GM23248 (cell line): ENCODE data around the gene FOXRED1. TPM values are rescaled to one million over a fixed set of nuclear protein-coding genes. Genes with fewer than 3 reads are reported as not detected.

Experiments used
- DNase-seq: peaks from one replicate; pipeline ENCODE4 v3.0.0-alpha.2; 2015
- H2AFZ ChIP-seq: fragments of 200-600 bp; sonication (generic); 2 replicates; pipeline ENCODE4 v1.6.1; 2016; ENCODE audit warnings: antibody characterized with exemption
- H3F3A ChIP-seq: fragments of 200-600 bp; sonication (generic); 2 replicates; pipeline ENCODE4 v1.6.1; 2016; ENCODE audit warnings: mild to moderate bottlenecking, antibody characterized with exemption, mixed run types; ENCODE audit not compliant: insufficient read depth
- H3K27ac ChIP-seq: fragments of 200-600 bp; sonication (generic); 2 replicates; pipeline ENCODE4 v1.5.1; 2016; ENCODE audit warnings: mild to moderate bottlenecking
- H3K27me3 ChIP-seq: fragments of 200-600 bp; sonication (generic); replicated peaks from 2 replicates; pipeline ENCODE4 v1.6.1; 2016; ENCODE audit warnings: mild to moderate bottlenecking; ENCODE audit not compliant: insufficient read depth
- H3K36me3 ChIP-seq: fragments of 200-600 bp; sonication (generic); 2 replicates; pipeline ENCODE4 v1.6.1; 2016; ENCODE audit warnings: low read depth, mild to moderate bottlenecking
- H3K4me1 ChIP-seq: fragments of 200-600 bp; sonication (generic); 2 replicates; pipeline ENCODE4 v1.6.1; 2016; ENCODE audit warnings: mild to moderate bottlenecking; ENCODE audit not compliant: insufficient read depth
- H3K4me2 ChIP-seq: fragments of 200-600 bp; sonication (generic); one replicate; pipeline ENCODE4 v1.6.1; 2016; ENCODE audit warnings: mild to moderate bottlenecking; ENCODE audit not compliant: unreplicated experiment
- H3K4me3 ChIP-seq: fragments of 200-600 bp; sonication (generic); 2 replicates; pipeline ENCODE4 v1.5.1; 2016; ENCODE audit warnings: mild to moderate bottlenecking
- H3K79me2 ChIP-seq: fragments of 200-600 bp; sonication (generic); 2 replicates; pipeline ENCODE4 v1.6.1; 2016; ENCODE audit warnings: mild to moderate bottlenecking; ENCODE audit not compliant: insufficient read depth
- H3K9ac ChIP-seq: fragments of 200-600 bp; sonication (generic); 2 replicates; pipeline ENCODE4 v1.6.1; 2016; ENCODE audit warnings: mild to moderate bottlenecking
- H3K9me2 ChIP-seq: fragments of 200-600 bp; sonication (generic); 2 replicates; pipeline ENCODE4 v1.6.1; 2016; ENCODE audit warnings: mixed run types, mild to moderate bottlenecking, moderate library complexity; ENCODE audit not compliant: insufficient read depth
- H3K9me3 ChIP-seq: fragments of 200-600 bp; sonication (generic); one replicate; pipeline ENCODE4 v1.6.1; 2017; ENCODE audit warnings: low read depth
- H4K20me1 ChIP-seq: fragments of 200-600 bp; sonication (generic); 2 replicates; pipeline ENCODE4 v1.6.0; 2016; ENCODE audit not compliant: insufficient read depth
- EZH2 ChIP-seq: fragments of 200-600 bp; sonication (generic); IDR thresholded peaks from 2 replicates; pipeline ENCODE4 v1.6.1; 2018; ENCODE audit warnings: antibody characterized with exemption, mild to moderate bottlenecking; ENCODE audit not compliant: insufficient read depth, poor library complexity, severe bottlenecking
- EZH2phosphoT487 ChIP-seq: fragments of 200-600 bp; sonication (generic); IDR thresholded peaks from 2 replicates; pipeline ENCODE4 v1.6.1; 2018; ENCODE audit warnings: antibody characterized with exemption, moderate library complexity, mild to moderate bottlenecking, low read depth; ENCODE audit not compliant: insufficient read depth
- WGBS, 2 experiments: methylation state at CpG; one replicate each; pipeline ENCODE4 v1.1.6; 2015 to 2017; ENCODE audit warnings: low lambda C conversion rate in 2 of 2, low coverage in 1 of 2; ENCODE audit errors: missing lambda C conversion rate in 2 of 2; 5-methylcytosine and 5-hydroxymethylcytosine counted together
- in situ Hi-C: fragments of 300-500 bp; cut with MboI; formaldehyde crosslinking; loops from 2 replicates; pipeline ENCODE4 v1.15.0; 2020
- polyA plus RNA-seq: library from polyadenylated mRNA; unstranded; fragments of >200 nt; fragmentation: Nextera tagmentation; extraction: Ambion mirVana; gene quantifications from 2 replicates; pipeline ENCODE4 v1.2.1, GENCODE V29; 2016
- small RNA-seq: library from RNA; depleted of rRNA; stranded (forward); fragments of <200 nt; gene quantifications from one replicate; pipeline ENCODE3, GENCODE V24; 2014; ENCODE audit warnings: low read depth, low replicate concordance
- total RNA-seq: library from RNA; depleted of rRNA; stranded (reverse); fragments of >200 nt; shearing (Covaris generic); gene quantifications from 2 replicates; pipeline ENCODE4 v1.2.3, GENCODE V29; 2014; rRNA removed

FOXRED1 gene
- total and polyA plus RNA-seq, 2 experiments from 2014 or later: 9.0 to 14.1 TPM

GRCh38 chr11:126319374-126319740 is 50.4 kb downstream of the FOXRED1 start:
- Histone ChIP-seq H3K9ac (peak overlapping the region; percentile 83), H3K9me2 (no peaks in the 10 kb centered on the region), H3K36me3 (no peaks in the 10 kb centered on the region), H3K79me2 (no peaks in the 10 kb centered on the region; the same call in 1 of the 2 replicates), H3K4me3 (no peak overlapping the region), H3K4me2 (peak overlapping the region; percentile 78), H3K4me1 (peaks cover 39% of the 10 kb centered on the region), H4K20me1 (no peaks in the 10 kb centered on the region), H3K27me3 (no peaks in the 10 kb centered on the region), H3K27ac (peak overlapping the region; percentile 98), H3K9me3 (no peaks in the 10 kb centered on the region), H2AFZ (no peak overlapping the region; the same call in 1 of the 2 replicates), H3F3A (peaks cover 47% of the 10 kb centered on the region)
- 48 to 55% methylated on average over 5 of the region's 5 CpGs for WGBS, 2 experiments
- DNase-seq: peak; percentile 61
- in situ Hi-C loops: no loop called here
- TF ChIP-seq EZH2phosphoT487 (no peak), EZH2 (no peak)

GRCh38 chr11:126322996-126323395 is 54.0 kb downstream of the FOXRED1 start:
- Histone ChIP-seq H4K20me1 (no peaks in the 10 kb centered on the region), H3F3A (peaks cover 26% of the 10 kb centered on the region), H3K27ac (peak overlapping the region; percentile 39), H3K9me3 (no peaks in the 10 kb centered on the region), H3K4me1 (peaks cover 28% of the 10 kb centered on the region), H2AFZ (no peak overlapping the region), H3K27me3 (no peaks in the 10 kb centered on the region), H3K9ac (no peak overlapping the region), H3K79me2 (no peaks in the 10 kb centered on the region; the same call in 1 of the 2 replicates), H3K4me2 (no peak overlapping the region), H3K4me3 (no peak overlapping the region), H3K36me3 (no peaks in the 10 kb centered on the region), H3K9me2 (no peaks in the 10 kb centered on the region)
- peak; percentile 45 for DNase-seq
- 81% methylated on average over 3 of the region's 3 CpGs for WGBS, 2 experiments
- TF ChIP-seq EZH2phosphoT487 (no peak), EZH2 (no peak)
- in situ Hi-C loops: no loop called here

- TF ChIP-seq EZH2 (no peak), EZH2phosphoT487 (no peak)
- H3K79me2 ChIP-seq: no peaks in the 10 kb centered on the region
- H3K9me3 ChIP-seq: no peaks in the 10 kb centered on the region
- H3K9ac ChIP-seq: no peak overlapping the region
- no peaks in the 10 kb centered on the region for H3K27me3 ChIP-seq
- no peaks in the 10 kb centered on the region for H4K20me1 ChIP-seq
- 95 to 96% methylated on average over 17 of the region's 17 CpGs for WGBS, 2 experiments
- peaks cover 18% of the 10 kb centered on the region for H3K4me1 ChIP-seq
- H3F3A ChIP-seq: peaks cover 14% of the 10 kb centered on the region
- in situ Hi-C loops: no loop called here
- no peaks in the 10 kb centered on the region for H3K9me2 ChIP-seq
- H3K27ac ChIP-seq: no peak overlapping the region
- H3K4me3 ChIP-seq: no peak overlapping the region
- H3K36me3 ChIP-seq: no peaks in the 10 kb centered on the region
- H3K4me2 ChIP-seq: no peak overlapping the region
- no peak overlapping the region for H2AFZ ChIP-seq
- DNase-seq: no peak
These were observed 58.5 kb downstream of the FOXRED1 start for GRCh38 chr11:126327281-126328000.

Small RNA genes lying within 50 kb of the gene (small RNA-seq; reads per million reads assigned to genes)
- not detected for gene RN7SL351P

Other genes starting within 250 kb of the FOXRED1 start
- gene CDON, start 206.3 kb upstream of the FOXRED1 start, total RNA-seq: 8.6 and 10.3 TPM in 2 replicates
- 2.2 and 2.7 TPM in 2 replicates for gene CDON, start 206.3 kb upstream of the FOXRED1 start, polyA plus RNA-seq
- gene RPUSD4, start 57.5 kb upstream of the FOXRED1 start, total RNA-seq: 21.3 and 25.4 TPM in 2 replicates
- 12.0 and 12.1 TPM in 2 replicates for gene RPUSD4, start 57.5 kb upstream of the FOXRED1 start, polyA plus RNA-seq
- 23.1 and 25.4 TPM in 2 replicates for gene FAM118B, start 57.4 kb upstream of the FOXRED1 start, total RNA-seq
- gene FAM118B, start 57.4 kb upstream of the FOXRED1 start, polyA plus RNA-seq: 29.5 and 30.5 TPM in 2 replicates
- 142 and 151 TPM in 2 replicates for gene SRPRA, start 259 bp upstream of the FOXRED1 start, total RNA-seq
- gene SRPRA, start 259 bp upstream of the FOXRED1 start, polyA plus RNA-seq: 122 and 125 TPM in 2 replicates
- 3.8 TPM in 2 replicates for gene TIRAP, start 13.9 kb downstream of the FOXRED1 start, total RNA-seq
- 2.8 and 3.2 TPM in 2 replicates for gene TIRAP, start 13.9 kb downstream of the FOXRED1 start, polyA plus RNA-seq
- 12.1 and 12.4 TPM in 2 replicates for gene DCPS, start 34.9 kb downstream of the FOXRED1 start, total RNA-seq
- 26.1 and 30.1 TPM in 2 replicates for gene DCPS, start 34.9 kb downstream of the FOXRED1 start, polyA plus RNA-seq
- gene ST3GAL4, start 86.5 kb downstream of the FOXRED1 start, total RNA-seq: 26.7 and 53.3 TPM in 2 replicates
- gene ST3GAL4, start 86.5 kb downstream of the FOXRED1 start, polyA plus RNA-seq: 27.3 and 30.5 TPM in 2 replicates